Endometrial microvascular endothelial cells (primary cell): ENCODE measurements around the gene CACNA1D. TPM values are rescaled to one million over a fixed set of nuclear protein-coding genes. Genes with fewer than 3 reads are reported as not detected.

Experiments
- in situ Hi-C: cut with HindIII; loops from 2 replicates; pipeline ENCODE4 v1.10.0; 2017; ENCODE audit warnings: low sequenced_read_pairs, low pct_unique_long_range_greater_than_20kb; ENCODE audit errors: inconsistent ontology term
- total RNA-seq: library from RNA; depleted of rRNA; stranded (reverse); fragments of >200 nt; gene quantifications from one replicate; pipeline ENCODE4 v1.2.3, GENCODE V29; 2015; ENCODE audit errors: inconsistent ontology term

Gene CACNA1D
- total RNA-seq, 1 donor from 2014 or later = not detected

- in situ Hi-C loops = no loop called here
These were observed 283.7 kb downstream of the CACNA1D start for GRCh38 chr3:53778153-53778552.

DNA sequence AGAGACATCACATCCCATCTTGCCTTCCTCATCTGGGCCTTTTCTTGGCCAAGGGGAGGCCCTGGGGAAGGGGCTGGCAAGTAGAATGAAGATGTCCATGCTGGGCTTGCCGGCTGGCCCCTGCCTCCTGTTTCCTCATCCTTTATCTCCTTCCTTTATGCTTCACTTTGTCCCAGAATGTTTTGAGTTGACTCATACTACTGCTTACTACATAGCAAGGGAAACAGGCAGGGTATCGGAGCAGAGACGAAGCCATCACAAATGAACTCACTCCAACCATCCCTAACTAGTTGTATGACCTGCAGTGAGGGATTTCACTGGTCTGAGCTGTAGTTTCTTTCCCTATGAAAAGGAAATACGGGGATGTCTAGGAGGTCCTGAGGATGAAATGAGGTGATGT is 285.8 kb downstream of the CACNA1D start:
- in situ Hi-C loops = no loop called here

DNA sequence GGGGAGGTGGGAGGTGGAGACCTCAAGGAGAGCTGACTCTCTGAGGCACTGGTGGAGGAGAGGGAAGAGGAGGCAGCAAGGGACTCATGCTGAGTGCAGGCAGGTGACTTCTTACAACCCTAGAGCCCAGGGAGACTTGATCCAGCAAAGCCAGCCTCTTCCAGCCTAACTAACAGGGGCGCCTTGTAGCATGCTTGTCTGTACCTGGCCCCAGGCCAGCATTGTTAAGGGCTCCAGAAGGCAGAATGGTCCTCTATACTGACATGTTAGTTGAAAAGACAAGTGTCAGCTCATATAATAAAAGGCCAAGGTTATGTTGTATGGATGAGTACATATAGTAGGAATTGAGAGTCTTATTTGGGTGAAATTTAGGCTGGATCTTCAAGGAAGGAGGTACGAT is 286.4 kb downstream of the CACNA1D start:
- in situ Hi-C loops = no loop called here

GRCh38 chr3:53787016-53787415 is 292.6 kb downstream of the CACNA1D start:
- in situ Hi-C loops = no loop called here

DNA sequence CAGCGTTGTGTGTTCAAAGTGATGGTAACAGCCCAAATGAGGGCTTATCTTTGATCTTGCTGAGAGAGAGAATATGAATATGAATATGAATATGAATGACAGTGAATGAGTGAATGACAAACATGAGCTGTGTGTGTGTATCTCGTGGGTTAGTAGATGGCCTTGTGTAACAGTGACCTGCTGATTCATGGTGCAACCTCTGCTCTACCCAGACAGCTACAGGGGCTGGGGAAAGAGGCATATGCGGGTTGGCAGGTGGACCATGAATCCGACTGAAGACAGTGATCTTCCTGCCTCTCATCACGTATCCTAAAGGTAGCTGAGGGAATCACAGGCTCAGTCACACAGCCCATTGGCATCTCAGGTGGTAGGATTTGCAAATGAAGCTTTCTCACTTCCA is 293.6 kb downstream of the CACNA1D start:
- in situ Hi-C loops = no loop called here

DNA sequence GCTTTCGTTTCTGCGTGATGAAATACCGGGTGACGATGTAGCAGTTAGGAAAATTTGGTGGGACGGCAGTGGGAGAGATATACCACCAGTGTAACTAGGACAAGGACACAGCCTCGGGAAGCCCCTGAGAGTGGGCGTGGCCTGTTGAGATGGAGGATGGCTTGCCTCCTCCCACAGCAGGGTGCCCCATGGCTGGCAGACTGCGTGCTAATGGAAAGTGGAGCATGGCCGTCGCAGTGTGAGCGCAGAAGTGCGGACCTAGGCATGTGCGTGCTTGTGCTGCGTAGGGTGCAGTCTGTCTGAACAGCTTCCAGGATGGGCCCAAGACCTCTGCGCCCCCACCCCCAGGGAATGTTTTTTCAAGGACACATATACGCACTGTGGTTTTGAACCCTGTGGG is 295.0 kb downstream of the CACNA1D start:
- in situ Hi-C loops = no loop called here

DNA sequence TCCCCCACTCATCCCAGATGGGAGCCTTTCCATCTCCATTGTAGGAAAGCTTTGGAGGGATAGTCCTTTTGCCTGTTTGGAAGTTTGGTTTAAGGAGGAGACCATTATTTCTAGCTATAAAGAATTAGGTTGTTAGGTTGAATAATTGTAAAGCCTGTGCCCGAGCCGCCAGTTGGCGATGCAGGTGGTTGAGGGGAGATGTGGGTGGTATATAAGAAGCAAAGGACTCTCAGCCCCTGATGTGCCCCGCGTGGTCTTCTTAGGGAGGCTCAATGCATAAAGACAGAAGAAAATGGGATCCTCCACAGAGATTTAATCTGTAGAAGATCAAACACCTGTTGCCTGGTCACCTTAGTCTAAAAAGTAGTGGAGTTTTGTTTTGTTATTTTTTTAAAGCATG is 296.1 kb downstream of the CACNA1D start:
- in situ Hi-C loops = no loop called here

DNA sequence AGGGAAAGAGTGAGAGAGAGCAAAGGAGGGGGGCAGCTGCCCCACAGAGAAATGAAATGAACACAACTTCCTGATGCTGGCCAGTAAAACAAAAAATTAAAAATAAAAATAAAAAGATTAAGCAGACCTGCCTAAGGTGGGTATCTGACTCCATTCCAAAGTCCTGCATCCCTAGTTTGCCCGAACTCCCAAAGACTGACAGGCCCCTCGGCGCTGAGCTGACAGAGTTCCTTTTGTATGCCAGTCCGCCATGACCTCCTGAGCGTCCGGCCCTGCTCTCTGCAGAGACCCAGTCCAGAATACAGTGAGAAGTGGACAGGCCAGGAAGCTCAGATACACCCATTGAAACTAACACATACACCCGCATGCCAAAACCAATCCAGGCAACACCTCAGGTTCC is 296.9 kb downstream of the CACNA1D start:
- in situ Hi-C loops = no loop called here

- in situ Hi-C loops = no loop called here
These were observed 298.5 kb downstream of the CACNA1D start for GRCh38 chr3:53792866-53793265.

DNA sequence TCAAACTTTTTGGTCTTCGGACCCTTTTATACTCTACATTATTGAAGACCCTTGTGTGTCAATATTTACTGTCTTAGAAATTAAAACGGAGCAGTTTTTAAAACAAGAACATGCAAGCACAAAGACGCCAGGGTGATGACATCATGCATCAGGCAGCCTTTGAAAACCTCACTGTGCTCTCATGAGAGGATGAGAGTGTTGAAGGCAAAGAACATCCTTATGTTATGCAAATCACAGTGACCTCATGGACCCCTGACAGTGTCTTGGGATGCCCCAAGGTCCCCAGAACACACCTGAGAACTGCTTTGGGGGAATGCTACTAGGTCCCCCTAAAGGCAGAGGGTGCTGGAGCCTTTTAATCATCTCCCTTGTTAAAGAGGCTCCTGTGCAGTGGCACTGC is 300.2 kb downstream of the CACNA1D start:
- in situ Hi-C loops = no loop called here

- in situ Hi-C loops = no loop called here
These were observed 300.8 kb downstream of the CACNA1D start for GRCh38 chr3:53795176-53795575.

- in situ Hi-C loops = no loop called here
These were observed 301.6 kb downstream of the CACNA1D start for GRCh38 chr3:53795789-53796560.

- in situ Hi-C loops = no loop called here
These were observed 303.7 kb downstream of the CACNA1D start for GRCh38 chr3:53798144-53798543.

DNA sequence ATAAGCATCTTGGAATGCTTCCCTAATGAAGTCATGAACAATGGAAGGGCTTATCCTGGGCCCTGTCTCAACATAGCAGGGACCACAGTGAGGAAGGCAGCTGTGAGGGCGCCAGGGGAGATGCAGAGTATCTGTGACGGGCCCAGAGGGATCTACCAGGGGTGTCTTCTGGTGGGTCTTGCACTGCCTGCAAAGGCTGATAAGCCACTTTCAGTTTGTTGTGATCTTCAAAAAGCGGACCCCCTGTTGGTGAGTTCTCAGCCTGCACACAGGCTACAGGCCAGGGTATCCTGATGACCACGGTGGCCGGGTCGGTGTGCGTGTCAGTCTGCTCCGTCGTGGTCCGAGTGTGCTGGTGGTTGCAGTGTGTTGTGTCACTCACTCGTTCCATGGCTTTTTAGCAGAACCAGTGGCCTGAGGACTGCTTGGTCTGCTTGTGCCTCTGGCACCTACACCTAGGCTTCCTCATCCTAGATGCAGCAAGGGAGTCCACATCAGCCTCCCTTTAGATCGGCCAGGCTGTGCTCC is 305.0 kb downstream of the CACNA1D start:
- in situ Hi-C loops = no loop called here

- in situ Hi-C loops = no loop called here
These were observed 305.9 kb downstream of the CACNA1D start for GRCh38 chr3:53800041-53800906.

DNA sequence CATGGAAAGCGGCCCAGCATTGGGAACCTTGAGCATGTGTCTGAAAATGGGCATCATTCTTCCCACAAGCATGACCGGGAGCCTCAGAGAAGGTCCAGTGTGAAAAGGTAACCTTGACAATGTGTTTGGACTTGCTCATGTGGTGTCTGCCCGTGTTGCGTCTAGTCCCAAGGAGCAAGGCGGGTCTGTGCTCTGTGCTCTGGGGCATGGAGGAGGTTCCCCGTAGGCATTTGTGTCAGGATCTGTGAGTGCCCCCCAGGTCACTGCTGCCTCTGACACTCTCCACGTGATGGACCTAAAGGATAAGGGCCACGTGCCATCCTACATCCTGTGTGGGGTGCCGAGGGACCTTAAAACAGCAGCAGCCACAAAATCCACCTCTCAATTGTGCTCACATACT is 306.9 kb downstream of the CACNA1D start:
- in situ Hi-C loops = no loop called here

GRCh38 chr3:53802256-53802880 is 308.0 kb downstream of the CACNA1D start:
- in situ Hi-C loops = no loop called here

DNA sequence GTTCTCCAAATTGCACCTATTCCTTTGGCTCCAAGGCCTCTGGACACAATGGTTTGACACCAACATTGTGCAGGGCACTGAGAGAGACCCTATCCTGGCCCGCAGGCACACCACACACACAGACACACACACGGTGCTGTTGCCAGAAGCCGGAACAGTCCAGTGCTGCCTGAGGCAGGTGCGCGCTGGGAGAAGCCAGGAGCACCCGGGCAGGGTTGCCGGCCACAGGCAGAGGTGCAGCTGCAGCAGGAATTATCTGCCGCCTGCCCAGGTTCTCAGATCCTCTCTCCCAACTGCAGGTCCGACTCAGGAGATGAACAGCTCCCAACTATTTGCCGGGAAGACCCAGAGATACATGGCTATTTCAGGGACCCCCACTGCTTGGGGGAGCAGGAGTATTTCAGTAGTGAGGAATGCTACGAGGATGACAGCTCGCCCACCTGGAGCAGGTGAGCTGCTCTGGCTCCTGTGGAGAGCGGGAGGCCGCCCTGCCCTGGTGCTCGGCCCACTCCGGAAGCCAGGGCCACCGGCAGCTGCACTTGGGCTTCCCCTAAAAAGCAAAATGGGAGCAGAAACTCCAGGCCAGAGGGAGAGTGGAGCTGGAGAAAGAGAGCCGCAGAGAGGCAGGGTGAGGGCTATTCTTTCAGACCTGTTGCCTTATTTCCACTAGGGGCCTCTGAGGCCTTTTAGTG is 308.9 kb downstream of the CACNA1D start:
- in situ Hi-C loops = no loop called here
